CD4-positive, alpha-beta T cell treated with Interferon alpha-2 for 1 hour (primary cell): ENCODE measurements around the gene POMT1.
A peak's percentile ranks its signal among the peaks of the same experiment; 100 is the strongest.
"Not testable (repeated sequence)": the region's sequence is repeated elsewhere in the genome, so short reads cannot be mapped to it uniquely, and the experiment has no call there.

Experiments
- DNase-seq, 2 donors: peaks; one replicate each; pipeline ENCODE4 v3.0.0-alpha.2; 2020 to 2022

POMT1 gene, protein sequence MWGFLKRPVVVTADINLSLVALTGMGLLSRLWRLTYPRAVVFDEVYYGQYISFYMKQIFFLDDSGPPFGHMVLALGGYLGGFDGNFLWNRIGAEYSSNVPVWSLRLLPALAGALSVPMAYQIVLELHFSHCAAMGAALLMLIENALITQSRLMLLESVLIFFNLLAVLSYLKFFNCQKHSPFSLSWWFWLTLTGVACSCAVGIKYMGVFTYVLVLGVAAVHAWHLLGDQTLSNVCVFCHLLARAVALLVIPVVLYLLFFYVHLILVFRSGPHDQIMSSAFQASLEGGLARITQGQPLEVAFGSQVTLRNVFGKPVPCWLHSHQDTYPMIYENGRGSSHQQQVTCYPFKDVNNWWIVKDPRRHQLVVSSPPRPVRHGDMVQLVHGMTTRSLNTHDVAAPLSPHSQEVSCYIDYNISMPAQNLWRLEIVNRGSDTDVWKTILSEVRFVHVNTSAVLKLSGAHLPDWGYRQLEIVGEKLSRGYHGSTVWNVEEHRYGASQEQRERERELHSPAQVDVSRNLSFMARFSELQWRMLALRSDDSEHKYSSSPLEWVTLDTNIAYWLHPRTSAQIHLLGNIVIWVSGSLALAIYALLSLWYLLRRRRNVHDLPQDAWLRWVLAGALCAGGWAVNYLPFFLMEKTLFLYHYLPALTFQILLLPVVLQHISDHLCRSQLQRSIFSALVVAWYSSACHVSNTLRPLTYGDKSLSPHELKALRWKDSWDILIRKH

DNA sequence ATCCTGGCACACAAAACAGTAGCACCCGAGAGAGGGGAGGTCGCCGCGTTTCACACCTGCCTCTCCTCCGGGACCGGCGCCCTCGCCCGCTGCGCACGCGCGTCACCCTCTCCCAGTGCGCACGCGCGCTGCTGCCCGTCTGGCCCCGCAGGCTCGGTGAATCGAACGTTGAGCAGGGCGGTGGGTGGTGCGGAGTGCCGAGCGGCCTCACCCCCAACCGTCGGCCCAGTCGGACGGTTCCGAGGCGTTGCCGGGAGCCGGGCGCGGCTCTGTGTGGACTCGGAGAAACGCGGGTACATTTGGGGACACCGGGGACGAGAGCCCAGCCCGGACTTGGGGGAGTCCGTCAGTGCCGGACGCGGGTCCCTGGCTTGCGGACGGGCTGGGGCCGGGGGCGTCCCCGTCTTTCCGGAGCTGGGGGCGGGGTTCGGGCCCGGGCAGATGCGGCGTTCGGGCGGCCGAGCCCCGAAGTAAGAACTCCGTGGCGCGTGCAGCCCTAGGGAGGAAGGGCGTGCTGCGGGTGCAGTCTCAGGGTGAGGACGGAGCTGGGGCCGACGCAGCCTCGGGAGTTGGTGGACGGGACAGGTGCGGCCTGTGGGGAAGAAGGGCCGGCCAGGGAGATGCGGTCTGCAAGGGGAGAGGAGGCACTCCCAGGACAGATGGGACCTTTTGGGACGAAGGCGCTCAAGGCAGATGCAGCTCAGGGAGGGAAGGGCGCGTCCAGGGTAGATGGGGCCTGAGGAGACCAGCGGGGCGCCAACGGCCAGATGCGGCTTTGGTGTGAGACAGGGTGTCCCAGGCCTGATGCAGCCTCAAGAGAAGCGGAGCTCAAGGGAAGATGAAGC is at the start of gene POMT1:
Gene POMT1 (plus strand): TSS at position 138 of the 845 bp plus-strand sequence. CDS start 1,301 bp downstream, outside the sequence.
- DNase-seq = peak; percentile 90 to 93

GRCh38 chr9:131454028-131454427 is 48.7 kb upstream of the POMT1 start:
- no peak for DNase-seq

GRCh38 chr9:131455655-131456054 is 47.1 kb upstream of the POMT1 start:
- DNase-seq = not testable (repeated sequence)

- DNase-seq = no peak
Measured at GRCh38 chr9:131457746-131458145, 45.0 kb upstream of the POMT1 start.

DNA sequence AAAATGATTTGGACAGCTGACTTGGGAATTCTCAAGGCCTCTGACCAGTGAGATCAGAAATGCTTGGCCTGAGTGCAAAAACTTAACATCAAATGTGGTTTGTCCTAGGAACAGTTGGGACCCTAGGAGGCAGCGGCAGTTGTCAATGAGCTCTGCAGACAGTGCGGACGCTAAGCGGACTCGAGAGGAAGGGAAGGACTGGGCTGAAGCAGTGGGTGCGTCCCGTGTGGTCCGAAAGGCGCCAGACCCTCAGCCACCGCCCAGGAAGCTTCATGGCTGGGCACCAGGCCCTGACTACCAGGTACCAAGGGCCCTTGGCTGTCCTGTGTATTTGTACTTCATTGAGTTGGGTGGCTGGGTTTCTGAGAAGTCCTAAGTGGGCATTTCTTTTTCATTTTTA is 43.7 kb upstream of the POMT1 start:
- DNase-seq = no peak

- DNase-seq = no peak
Measured at GRCh38 chr9:131461166-131461565, 41.6 kb upstream of the POMT1 start.

DNA sequence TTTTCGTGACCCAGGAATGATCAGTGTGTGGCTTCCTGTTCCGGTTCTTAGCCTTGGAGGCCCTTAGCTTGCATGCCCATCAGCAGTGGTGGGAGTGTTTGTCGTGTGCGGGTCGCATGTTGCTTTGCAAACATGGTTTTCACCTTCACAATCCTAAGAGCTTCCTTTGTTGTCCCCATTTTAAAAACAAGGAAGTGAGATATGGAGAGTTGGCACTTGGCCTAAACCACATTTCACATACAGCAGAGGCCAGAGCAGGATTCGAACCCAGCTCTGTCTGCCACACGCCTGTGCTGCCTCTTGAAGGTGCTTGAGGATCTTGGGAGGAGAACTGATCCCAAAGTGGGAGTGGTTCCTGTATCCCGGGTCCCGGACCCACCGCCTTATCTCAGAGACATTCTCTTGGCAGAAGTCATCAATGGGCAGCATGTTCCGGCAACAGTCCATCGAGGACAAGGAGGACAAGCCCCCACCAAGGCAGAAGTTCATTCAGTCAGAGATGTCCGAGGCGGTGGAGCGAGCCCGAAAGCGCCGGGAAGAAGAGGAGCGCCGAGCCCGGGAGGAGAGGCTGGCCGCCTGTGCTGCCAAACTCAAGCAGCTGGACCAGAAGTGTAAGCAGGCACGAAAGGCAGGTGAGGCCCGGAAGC is 38.2 kb upstream of the POMT1 start:
- DNase-seq = no peak

- no peak for DNase-seq
Measured at GRCh38 chr9:131465401-131465800, 37.3 kb upstream of the POMT1 start.

GRCh38 chr9:131467214-131467935 is 35.3 kb upstream of the POMT1 start:
- no peak for DNase-seq

GRCh38 chr9:131468031-131468430 is 34.7 kb upstream of the POMT1 start:
- no peak for DNase-seq

- no peak for DNase-seq
Measured at GRCh38 chr9:131469356-131469755, 33.4 kb upstream of the POMT1 start.

DNA sequence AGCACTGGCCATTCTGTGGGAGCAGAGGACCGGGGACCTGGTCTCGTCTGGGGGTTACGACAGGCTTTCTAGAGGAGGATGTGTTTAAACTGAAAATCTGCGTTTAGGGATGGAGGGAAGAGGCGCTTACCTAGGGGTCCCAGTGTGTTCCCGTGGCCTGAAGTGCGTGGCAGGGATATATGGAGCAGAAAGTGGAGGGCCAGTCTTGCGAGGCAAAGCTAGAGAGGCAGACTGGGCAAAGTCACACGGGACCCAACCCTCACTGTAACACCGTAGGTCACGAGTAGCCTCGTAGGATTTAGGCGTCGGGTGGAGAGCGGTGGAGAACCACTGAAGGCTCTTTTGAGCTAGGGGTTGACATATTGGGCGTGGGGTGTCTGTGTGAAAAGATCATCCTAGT is 32.8 kb upstream of the POMT1 start:
- DNase-seq = no peak

- DNase-seq = no peak
Measured at GRCh38 chr9:131470581-131470991, 32.1 kb upstream of the POMT1 start.

- not testable (repeated sequence) for DNase-seq
Measured at GRCh38 chr9:131472085-131472484, 30.6 kb upstream of the POMT1 start.

DNA sequence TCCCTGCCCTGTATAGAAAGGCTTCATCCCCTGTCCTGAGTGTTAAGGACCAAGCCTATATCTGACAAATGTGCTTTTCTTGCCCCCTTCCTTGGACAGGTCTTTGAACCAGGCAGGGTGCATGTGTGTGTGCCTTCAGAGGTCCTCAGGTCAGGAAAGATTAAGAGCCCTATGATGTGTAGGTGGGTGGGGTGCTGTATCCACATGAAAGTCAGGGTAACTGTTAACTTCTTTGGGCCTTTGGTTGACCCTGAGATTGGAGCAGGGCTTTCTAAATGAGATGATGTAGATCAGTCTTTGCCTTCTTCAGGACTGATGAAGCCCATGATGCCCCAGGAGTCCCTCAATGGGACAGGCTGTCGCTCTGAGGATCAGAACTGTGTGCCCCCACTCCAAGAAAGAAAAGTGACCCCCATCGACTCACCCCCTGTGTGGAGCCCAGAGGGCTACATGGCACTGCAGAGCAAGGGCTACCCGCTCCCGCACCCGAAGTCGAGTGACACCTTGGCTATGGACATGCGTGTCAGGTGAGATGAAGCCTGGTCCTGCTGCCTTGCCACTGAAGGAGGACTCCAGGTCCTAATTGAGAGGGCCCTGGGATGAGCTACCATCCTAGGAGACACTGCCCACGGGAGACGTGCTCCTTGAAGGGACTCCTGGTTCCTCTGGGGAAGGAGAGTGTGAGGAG is 29.4 kb upstream of the POMT1 start:
- DNase-seq = no peak

- no peak for DNase-seq
Measured at GRCh38 chr9:131473891-131474290, 28.8 kb upstream of the POMT1 start.

DNA sequence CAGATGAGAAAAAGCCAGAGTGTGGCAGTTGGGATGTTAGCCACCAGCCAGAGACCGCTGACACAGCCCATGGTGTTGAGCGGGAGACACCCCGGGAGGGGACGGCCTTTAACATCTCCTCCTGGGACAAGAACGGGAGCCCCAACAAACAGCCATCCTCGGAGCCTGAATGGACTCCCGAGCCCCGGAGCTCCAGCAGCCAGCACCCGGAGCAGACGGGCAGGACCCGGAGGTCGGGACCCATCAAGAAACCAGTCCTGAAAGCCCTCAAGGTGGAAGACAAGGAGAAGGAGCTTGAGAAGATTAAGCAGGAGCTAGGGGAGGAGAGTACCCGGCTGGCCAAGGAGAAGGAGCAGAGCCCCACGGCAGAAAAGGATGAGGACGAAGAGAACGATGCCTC is 28.0 kb upstream of the POMT1 start:
- no peak for DNase-seq

- DNase-seq = no peak
Measured at GRCh38 chr9:131475111-131475955, 27.4 kb upstream of the POMT1 start.

DNA sequence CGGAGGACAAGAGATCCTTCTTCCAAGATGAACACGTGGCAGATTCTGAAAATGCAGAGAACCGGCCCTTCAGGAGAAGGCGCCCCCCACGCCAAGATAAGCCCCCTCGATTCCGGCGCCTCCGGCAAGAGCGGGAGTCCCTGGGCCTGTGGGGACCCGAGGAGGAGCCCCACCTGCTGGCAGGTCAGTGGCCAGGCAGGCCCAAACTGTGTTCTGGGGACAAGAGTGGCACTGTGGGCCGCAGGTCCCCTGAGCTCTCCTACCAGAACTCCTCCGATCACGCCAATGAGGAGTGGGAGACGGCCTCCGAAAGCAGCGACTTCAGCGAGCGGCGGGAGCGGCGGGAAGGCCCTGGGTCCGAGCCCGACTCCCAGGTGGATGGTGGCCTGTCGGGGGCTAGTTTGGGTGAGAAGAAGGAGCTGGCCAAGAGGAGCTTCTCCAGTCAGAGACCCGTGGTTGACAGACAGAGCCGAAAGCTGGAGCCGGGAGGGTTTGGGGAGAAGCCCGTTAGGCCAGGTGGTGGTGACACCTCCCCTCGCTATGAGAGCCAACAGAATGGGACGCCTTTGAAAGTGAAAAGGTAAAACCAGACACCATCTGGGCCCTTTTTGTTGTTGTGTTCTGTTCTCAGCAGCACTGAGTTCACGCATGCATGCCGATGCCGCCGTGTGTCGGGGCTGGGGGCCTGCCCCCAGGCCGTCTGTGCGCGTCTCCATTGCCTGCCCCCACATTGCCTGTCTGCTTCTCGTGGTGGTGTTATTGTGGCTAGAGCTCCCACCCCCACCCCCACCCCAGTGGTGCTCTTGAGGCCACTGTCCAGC is 26.6 kb upstream of the POMT1 start:
- DNase-seq = no peak
